Mucosa of rectum (tissue), 2 donors: ENCODE measurements around the gene TTC12.

Source experiments
- H3K27ac ChIP-seq, 2 donors: one replicate each; pipeline ENCODE4 v1.7.0; 2013; ENCODE audit warnings: inconsistent platforms in 2 of 2, low read depth in 2 of 2, low read length in 2 of 2
- H3K27me3 ChIP-seq, 2 donors: one replicate each; pipeline ENCODE4 v1.7.0; 2013; ENCODE audit warnings: low read length in 2 of 2; ENCODE audit not compliant: control insufficient read depth in 2 of 2, insufficient read depth in 2 of 2
- H3K36me3 ChIP-seq, 2 donors: one replicate each; pipeline ENCODE4 v1.7.0; 2013; ENCODE audit warnings: low read length in 2 of 2; ENCODE audit not compliant: control insufficient read depth in 2 of 2, insufficient read depth in 2 of 2
- H3K4me1 ChIP-seq, 2 donors: one replicate each; pipeline ENCODE4 v1.7.0; 2013; ENCODE audit warnings: low read length in 2 of 2, mild to moderate bottlenecking in 1 of 2; ENCODE audit not compliant: control insufficient read depth in 2 of 2, insufficient read depth in 2 of 2
- H3K4me3 ChIP-seq, 2 donors: one replicate each; pipeline ENCODE4 v1.7.0; 2013; ENCODE audit warnings: low read length in 2 of 2
- H3K9ac ChIP-seq, 2 donors: one replicate each; pipeline ENCODE4 v1.7.0; 2013; ENCODE audit warnings: low read length in 2 of 2, low read depth in 1 of 2, mild to moderate bottlenecking in 1 of 2
- H3K9me3 ChIP-seq, 2 donors: one replicate each; pipeline ENCODE4 v1.7.0; 2013; ENCODE audit warnings: low read length in 2 of 2; ENCODE audit not compliant: control insufficient read depth in 2 of 2
- donor health status: healthy.
- donor health status: Normal muscosa, but diverticular disease.

The TTC12 gene

DNA sequence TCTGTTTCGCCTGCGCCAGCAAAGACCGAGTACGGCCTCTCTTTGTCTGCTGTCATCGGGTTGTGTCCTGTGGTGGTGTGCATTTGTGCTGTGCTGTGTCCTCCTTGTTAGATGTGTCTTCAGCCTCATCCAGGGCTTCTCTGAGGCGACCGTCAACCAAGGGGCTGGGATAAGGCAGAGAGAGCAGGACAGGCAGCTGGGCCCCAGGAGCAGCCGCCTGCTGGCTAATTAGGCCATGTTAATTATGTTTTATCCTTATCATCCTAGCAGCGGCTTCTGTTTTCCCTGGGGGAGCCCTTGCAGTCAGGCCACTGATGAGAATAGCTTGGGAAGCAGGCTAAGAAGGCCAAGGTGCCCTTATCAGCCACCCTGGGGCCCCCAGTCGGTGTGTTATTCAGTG lies 40.7 kb upstream of the TTC12 start:
- H3K27me3 ChIP-seq = no peaks in the 10 kb centered on the region
- no peaks in the 10 kb centered on the region for H3K36me3 ChIP-seq
- H3K9ac ChIP-seq = no peak overlapping the region
- H3K4me1 ChIP-seq = no peaks in the 10 kb centered on the region
- H3K27ac ChIP-seq = no peak overlapping the region
- H3K4me3 ChIP-seq = no peak overlapping the region
- no peaks in the 10 kb centered on the region for H3K9me3 ChIP-seq

DNA sequence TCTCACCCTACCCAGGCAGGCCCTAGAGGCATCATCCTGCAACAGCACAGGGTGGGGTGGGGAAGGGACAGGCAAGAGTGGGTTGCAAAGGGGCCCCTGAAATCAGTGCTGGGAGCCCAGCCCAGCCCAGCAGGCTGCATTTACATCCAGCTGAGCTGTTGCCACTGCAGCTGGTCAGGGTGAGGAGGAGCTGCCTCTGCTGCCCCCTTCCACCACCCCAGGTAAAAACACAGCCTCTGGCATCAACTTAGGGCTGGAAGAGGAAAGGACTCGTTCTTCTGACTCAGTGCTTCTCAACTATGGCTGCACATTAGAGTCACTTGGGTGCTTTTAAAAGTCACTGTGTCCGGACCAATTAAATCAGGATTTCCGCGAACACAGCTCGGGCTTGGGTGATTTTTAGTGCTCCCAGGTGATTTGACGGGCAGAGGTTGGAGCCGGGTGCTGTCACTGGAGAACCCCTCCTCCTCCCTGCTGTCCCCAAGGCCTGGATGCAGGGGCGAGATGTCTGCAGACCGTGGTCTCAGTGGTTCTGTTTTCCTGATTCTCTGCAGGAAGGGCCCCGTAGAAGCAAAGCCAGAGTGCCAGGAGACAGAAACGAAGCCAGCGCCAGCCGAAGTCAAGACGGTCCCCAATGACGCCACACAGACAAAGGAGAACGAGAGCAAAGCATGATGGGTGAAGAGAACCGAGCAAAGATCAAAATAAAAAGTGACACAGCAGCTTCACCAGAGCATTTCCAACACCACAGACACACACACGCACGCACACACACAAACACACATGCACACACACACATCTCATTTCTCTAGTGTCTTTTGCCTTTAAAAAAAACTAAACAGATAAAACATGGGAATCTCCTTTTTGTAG lies 39.4 kb upstream of the TTC12 start:
- no peaks in the 10 kb centered on the region for H3K9me3 ChIP-seq
- H3K36me3 ChIP-seq = no peaks in the 10 kb centered on the region
- no peak overlapping the region for H3K27ac ChIP-seq
- no peak overlapping the region for H3K4me3 ChIP-seq
- H3K9ac ChIP-seq = no peak overlapping the region
- H3K27me3 ChIP-seq = no peaks in the 10 kb centered on the region
- H3K4me1 ChIP-seq = no peaks in the 10 kb centered on the region

DNA sequence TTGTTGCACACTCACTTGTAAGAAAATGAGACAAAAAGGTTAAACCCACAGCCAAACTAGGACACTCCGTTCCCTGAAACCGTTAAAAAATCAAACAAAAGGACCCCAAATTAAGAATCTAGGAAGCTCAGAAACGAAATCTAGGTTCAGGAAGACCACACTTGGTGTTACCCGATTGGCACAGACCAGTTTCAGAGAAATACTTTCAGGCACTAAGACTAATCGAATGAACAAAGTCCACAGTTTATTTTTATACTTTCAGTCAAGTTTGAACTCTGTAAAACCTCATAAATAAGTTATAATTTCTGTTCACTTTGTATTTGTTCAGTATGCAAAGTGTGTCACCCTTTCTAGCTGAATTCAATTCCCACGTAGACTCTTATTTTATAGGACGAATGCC lies 38.8 kb upstream of the TTC12 start:
- no peaks in the 10 kb centered on the region for H3K27me3 ChIP-seq
- no peak overlapping the region for H3K9ac ChIP-seq
- no peaks in the 10 kb centered on the region for H3K9me3 ChIP-seq
- no peak overlapping the region for H3K27ac ChIP-seq
- no peaks in the 10 kb centered on the region for H3K36me3 ChIP-seq
- H3K4me1 ChIP-seq = no peaks in the 10 kb centered on the region
- no peak overlapping the region for H3K4me3 ChIP-seq

DNA sequence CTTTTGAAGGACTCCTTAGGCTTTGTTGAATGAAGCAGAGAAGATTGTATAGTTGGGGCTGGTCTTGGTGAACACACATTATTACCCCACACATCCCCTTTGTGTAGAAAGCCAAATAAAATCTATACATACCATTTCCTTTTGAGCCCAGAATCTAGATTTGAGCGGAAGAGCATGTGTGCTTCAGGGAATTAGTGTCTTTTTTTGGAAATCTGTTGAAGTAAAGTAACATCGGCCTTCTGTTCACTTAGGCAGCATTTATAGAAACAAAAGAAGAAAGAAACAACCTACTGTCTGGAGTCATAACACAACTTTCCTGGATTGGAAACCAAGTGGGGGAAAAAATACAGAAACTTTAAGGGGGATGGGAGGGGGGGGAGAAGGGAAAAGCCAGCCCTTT lies 37.9 kb upstream of the TTC12 start:
- H3K9ac ChIP-seq = no peak overlapping the region
- no peak overlapping the region for H3K4me3 ChIP-seq
- H3K9me3 ChIP-seq = no peaks in the 10 kb centered on the region

DNA sequence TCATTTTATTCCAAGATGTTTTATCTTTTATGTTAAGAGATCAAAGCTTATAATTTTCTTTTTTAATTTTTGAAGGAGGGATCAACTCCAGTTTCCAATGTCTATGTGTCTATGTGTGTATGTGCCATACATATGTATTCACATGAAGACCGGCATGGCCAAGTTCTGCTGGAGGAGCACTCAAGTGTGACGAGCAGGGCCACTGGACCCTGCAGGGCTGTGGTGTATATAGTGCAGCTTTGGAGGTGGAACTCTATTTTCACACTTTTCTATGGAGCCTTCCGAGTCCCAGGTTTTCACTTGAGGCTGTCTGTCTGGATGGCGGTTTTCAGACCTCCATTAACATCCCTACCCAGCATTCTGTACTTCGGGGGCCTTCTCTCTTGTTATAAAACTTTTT lies 36.5 kb upstream of the TTC12 start:
- Histone ChIP-seq H3K4me1 (no peaks in the 10 kb centered on the region), H3K27me3 (no peaks in the 10 kb centered on the region), H3K36me3 (no peaks in the 10 kb centered on the region), H3K9me3 (no peaks in the 10 kb centered on the region), H3K27ac (no peak overlapping the region), H3K9ac (no peak overlapping the region), H3K4me3 (no peak overlapping the region)

More for the DNA sequence above, 37.9 kb upstream of the TTC12 start:
- H3K27me3 ChIP-seq = no peaks in the 10 kb centered on the region
- no peak overlapping the region for H3K27ac ChIP-seq
- H3K4me1 ChIP-seq = no peaks in the 10 kb centered on the region
- no peaks in the 10 kb centered on the region for H3K36me3 ChIP-seq

DNA sequence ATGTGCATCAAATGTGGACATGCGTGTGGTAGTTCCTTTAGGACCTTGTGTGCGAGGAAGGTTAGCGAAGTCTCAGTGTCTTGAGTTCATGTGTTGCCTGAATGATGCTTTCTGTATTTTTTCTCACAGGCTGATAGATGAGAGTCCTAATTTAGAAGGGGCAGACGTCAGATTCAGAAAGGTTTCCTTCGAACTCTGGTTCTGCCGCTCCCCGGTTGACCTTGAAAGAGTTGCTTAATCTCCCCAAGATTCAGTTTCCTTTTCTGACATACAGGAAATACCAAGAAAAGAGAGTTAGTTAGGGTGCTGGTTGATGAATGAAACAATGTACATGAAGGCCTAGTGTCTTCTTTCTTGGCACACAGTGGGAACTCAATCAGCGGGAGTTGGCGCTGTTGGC lies 35.9 kb upstream of the TTC12 start:
- no peak overlapping the region for H3K27ac ChIP-seq
- no peaks in the 10 kb centered on the region for H3K9me3 ChIP-seq

DNA sequence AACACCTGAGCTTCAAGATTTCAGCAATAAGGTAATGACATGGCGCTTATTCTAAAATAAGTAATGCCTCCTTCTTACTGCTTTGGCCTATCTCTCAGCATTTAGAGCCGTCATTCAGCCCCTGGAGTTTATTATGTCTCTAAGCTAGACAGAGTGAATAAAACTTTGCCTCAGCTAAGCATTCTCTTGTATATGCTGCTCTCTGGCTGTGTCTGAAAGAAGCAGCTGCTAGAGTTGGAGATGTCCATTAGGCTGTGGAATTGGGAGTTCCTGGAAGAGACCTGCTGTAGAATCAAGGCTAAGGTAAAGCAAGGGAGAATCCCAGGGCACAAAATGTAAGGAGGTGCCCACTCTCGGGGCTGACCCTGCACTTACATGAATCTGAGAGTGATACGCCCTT lies 35.5 kb upstream of the TTC12 start:
- no peaks in the 10 kb centered on the region for H3K4me1 ChIP-seq
- H3K27ac ChIP-seq = no peak overlapping the region
- H3K9me3 ChIP-seq = no peaks in the 10 kb centered on the region
- H3K36me3 ChIP-seq = no peaks in the 10 kb centered on the region
- no peaks in the 10 kb centered on the region for H3K27me3 ChIP-seq
- no peak overlapping the region for H3K4me3 ChIP-seq
- no peak overlapping the region for H3K9ac ChIP-seq

More for the DNA sequence above, 35.9 kb upstream of the TTC12 start:
- Histone ChIP-seq H3K4me1 (no peaks in the 10 kb centered on the region), H3K4me3 (no peak overlapping the region), H3K9ac (no peak overlapping the region), H3K36me3 (no peaks in the 10 kb centered on the region), H3K27me3 (no peaks in the 10 kb centered on the region)

DNA sequence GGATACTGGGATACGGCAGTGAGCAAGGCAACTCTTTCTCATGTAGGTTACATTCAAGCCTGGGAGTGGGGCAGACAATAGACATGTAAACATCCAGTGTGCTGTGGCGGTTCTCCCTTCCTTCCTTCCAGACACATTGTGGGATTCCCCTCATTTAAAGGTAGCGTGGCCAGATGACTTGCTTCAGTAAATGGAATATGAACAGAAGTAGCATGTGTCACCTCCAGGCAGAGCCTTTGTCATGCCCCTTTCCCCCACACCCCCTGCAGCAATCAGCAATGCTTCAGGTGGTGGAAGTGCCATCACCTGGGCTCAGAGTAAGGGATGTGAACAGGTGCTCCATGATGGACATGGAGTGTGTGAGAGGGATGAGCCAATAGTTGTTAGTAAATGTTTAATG lies 34.8 kb upstream of the TTC12 start:
- no peak overlapping the region for H3K27ac ChIP-seq
- H3K9ac ChIP-seq = no peak overlapping the region
- H3K9me3 ChIP-seq = no peaks in the 10 kb centered on the region
- no peaks in the 10 kb centered on the region for H3K27me3 ChIP-seq
- H3K4me3 ChIP-seq = no peak overlapping the region
- no peaks in the 10 kb centered on the region for H3K36me3 ChIP-seq
- H3K4me1 ChIP-seq = no peaks in the 10 kb centered on the region

DNA sequence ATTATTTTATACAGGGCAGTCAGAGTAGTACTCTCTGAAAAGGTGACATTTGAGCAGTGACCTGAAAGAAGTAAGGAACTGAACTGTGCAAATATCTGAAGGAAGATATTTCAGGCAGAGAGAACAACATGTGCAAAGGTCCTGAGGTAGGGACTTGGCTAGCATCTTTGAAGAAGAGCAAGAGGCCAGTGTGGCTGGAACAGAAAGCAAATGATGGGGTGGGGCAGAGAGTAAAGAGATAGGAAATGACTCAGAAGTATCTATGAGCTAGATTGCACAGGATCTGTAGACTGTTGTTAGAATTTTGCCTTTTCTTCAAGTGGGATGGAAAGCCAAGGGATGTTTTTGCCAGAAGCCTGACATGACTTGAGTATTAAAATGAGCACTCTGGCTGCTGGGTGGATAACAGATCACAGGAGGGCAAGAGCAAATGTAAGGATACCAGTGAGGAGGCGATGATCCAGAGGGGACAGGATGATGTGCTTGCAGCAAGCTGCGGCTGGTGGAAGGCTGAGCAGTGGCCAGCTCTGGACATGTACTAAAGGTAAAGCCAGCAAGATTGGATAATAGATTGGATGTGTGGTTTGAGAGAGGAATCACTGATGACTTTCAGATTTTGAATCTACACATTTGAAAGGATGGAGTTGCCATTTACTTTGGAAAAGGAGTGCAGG lies 33.2 kb upstream of the TTC12 start:
- H3K27ac ChIP-seq = no peak overlapping the region
- H3K4me3 ChIP-seq = no peak overlapping the region
- no peaks in the 10 kb centered on the region for H3K9me3 ChIP-seq
- no peaks in the 10 kb centered on the region for H3K27me3 ChIP-seq
- H3K9ac ChIP-seq = no peak overlapping the region
- no peaks in the 10 kb centered on the region for H3K4me1 ChIP-seq
- no peaks in the 10 kb centered on the region for H3K36me3 ChIP-seq

DNA sequence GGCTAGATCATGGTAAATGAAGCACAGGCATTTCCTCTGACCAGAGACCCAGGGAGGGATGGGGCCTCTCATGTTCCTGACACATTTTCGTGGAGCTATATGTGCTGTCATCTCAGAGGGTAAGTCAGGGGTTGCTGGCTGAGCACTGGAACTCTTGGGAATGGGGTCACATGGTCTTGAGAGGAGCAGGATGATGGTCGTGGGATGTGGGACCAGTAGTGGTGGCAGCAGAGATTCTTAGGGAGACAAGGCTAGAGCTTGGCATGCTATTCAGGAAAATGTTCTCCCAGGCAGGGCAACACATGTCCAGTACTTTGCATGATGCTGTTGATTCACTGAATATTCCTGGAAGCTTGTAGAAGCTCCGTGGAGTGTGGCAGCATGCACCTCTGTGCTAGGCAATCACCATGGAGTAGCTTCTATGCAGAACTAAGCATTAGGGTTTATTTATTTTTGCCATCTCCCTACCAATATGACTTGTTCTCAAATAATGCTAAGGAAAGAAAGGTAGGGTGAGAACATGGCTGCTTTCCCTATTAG lies 31.4 kb upstream of the TTC12 start:
- Histone ChIP-seq H3K4me3 (no peak overlapping the region), H3K27ac (no peak overlapping the region), H3K9me3 (no peaks in the 10 kb centered on the region), H3K36me3 (no peaks in the 10 kb centered on the region), H3K27me3 (no peaks in the 10 kb centered on the region), H3K4me1 (no peaks in the 10 kb centered on the region), H3K9ac (no peak overlapping the region)
